GM23338 (cell line): ENCODE data around the gene PIK3R4. TPM values are rescaled to one million over a fixed set of nuclear protein-coding genes. Genes with fewer than 3 reads are reported as not detected.

Experiments
- ATAC-seq: fragments of 200-7000 bp; cut with Tn5 transposase; 3 replicates; pipeline ENCODE4 v1.9.1; 2020
- DNase-seq: peaks from one replicate; pipeline ENCODE4 v3.0.0-alpha.2; 2015; ENCODE audit warnings: low spot score
- H2AFZ ChIP-seq: fragments of 200-600 bp; sonication (generic); 2 replicates; pipeline ENCODE4 v1.8.0; 2016; ENCODE audit warnings: antibody characterized with exemption, mild to moderate bottlenecking, moderate library complexity
- H3F3A ChIP-seq: fragments of 200-600 bp; sonication (generic); replicated peaks from 2 replicates; pipeline ENCODE4 v1.8.0; 2017; ENCODE audit warnings: antibody characterized with exemption, mixed run types, low read depth
- H3K27ac ChIP-seq: fragments of 200-600 bp; sonication (generic); 2 replicates; pipeline ENCODE4 v1.6.1; 2016; ENCODE audit warnings: low read depth
- H3K27me3 ChIP-seq: fragments of 200-600 bp; sonication (generic); 2 replicates; pipeline ENCODE4 v1.8.0; 2016; ENCODE audit warnings: mild to moderate bottlenecking, mixed run types, moderate library complexity; ENCODE audit not compliant: insufficient read depth
- H3K36me3 ChIP-seq: fragments of 200-600 bp; sonication (generic); 2 replicates; pipeline ENCODE4 v1.8.0; 2016; ENCODE audit warnings: mild to moderate bottlenecking; ENCODE audit not compliant: insufficient read depth
- H3K4me1 ChIP-seq: fragments of 200-600 bp; sonication (generic); 2 replicates; pipeline ENCODE4 v1.8.0; 2016; ENCODE audit warnings: mild to moderate bottlenecking, moderate library complexity; ENCODE audit not compliant: insufficient read depth
- H3K4me2 ChIP-seq: fragments of 200-600 bp; sonication (generic); 2 replicates; pipeline ENCODE4 v1.7.1; 2017; ENCODE audit warnings: mixed run types
- H3K4me3 ChIP-seq: fragments of 200-600 bp; sonication (generic); 2 replicates; pipeline ENCODE4 v1.6.1; 2016; ENCODE audit warnings: mixed run types
- H3K79me2 ChIP-seq: fragments of 200-600 bp; sonication (generic); replicated peaks from 2 replicates; pipeline ENCODE4 v1.8.0; 2017; ENCODE audit warnings: mild to moderate bottlenecking; ENCODE audit not compliant: insufficient read depth
- H3K9me2 ChIP-seq: fragments of 200-600 bp; sonication (generic); 2 replicates; pipeline ENCODE4 v1.8.0; 2017; ENCODE audit not compliant: insufficient read depth
- H4K20me1 ChIP-seq: fragments of 200-600 bp; sonication (generic); replicated peaks from 2 replicates; pipeline ENCODE4 v1.8.0; 2017; ENCODE audit warnings: mild to moderate bottlenecking; ENCODE audit not compliant: insufficient read depth
- H3K27ac Mint-ChIP-seq: 2 replicates; pipeline ENCODE4 v1.8.0; 2020; ENCODE audit warnings: inconsistent platforms, mild to moderate bottlenecking, moderate library complexity, mixed read lengths
- H3K27me3 Mint-ChIP-seq: 3 replicates; pipeline ENCODE4 v1.8.0; 2022; ENCODE audit warnings: low read depth, mild to moderate bottlenecking, moderate library complexity, mixed read lengths, inconsistent platforms; ENCODE audit not compliant: insufficient read depth, poor library complexity
- H3K36me3 Mint-ChIP-seq: 3 replicates; pipeline ENCODE4 v1.8.0; 2021; ENCODE audit warnings: low read depth, mild to moderate bottlenecking, inconsistent platforms, moderate library complexity, mixed read lengths
- H3K4me1 Mint-ChIP-seq: 3 replicates; pipeline ENCODE4 v1.8.0; 2020; ENCODE audit warnings: mild to moderate bottlenecking, inconsistent platforms, mixed read lengths
- H3K4me3 Mint-ChIP-seq: 3 replicates; pipeline ENCODE4 v1.8.0; 2021; ENCODE audit warnings: moderate library complexity, mild to moderate bottlenecking, inconsistent platforms, mixed read lengths
- H3K9me3 Mint-ChIP-seq: 3 replicates; pipeline ENCODE4 v1.8.0; 2020; ENCODE audit warnings: moderate library complexity, mild to moderate bottlenecking, inconsistent platforms, mixed read lengths
- EZH2 ChIP-seq: fragments of 200-600 bp; sonication (generic); IDR thresholded peaks from one replicate; pipeline ENCODE4 v1.8.0; 2017; ENCODE audit warnings: antibody characterized with exemption, mild to moderate bottlenecking, low read depth; ENCODE audit not compliant: unreplicated experiment
- EZH2phosphoT487 ChIP-seq: fragments of 200-600 bp; sonication (generic); IDR thresholded peaks from one replicate; pipeline ENCODE4 v1.8.1; 2018; ENCODE audit warnings: antibody characterized with exemption; ENCODE audit not compliant: unreplicated experiment
- POLR2AphosphoS5 ChIP-seq: IDR thresholded peaks from 2 replicates; pipeline ENCODE4 v1.6.1; 2016; ENCODE audit warnings: antibody characterized with exemption, low read depth
- STAT1 ChIP-seq: IDR thresholded peaks from one replicate; pipeline ENCODE4 v1.6.1; 2016; ENCODE audit warnings: antibody characterized with exemption; ENCODE audit not compliant: unreplicated experiment
- ZNF114 ChIP-seq: fragments of 250-450 bp; sonication (Bioruptor Pico); IDR thresholded peaks from 2 replicates; pipeline ENCODE4 v1.5.0; 2020; ENCODE audit warnings: mild to moderate bottlenecking, moderate library complexity
- ZNF331 ChIP-seq: fragments of 250-450 bp; sonication (Bioruptor Pico); IDR thresholded peaks from 2 replicates; pipeline ENCODE4 v1.5.0; 2020; ENCODE audit warnings: low read depth, mild to moderate bottlenecking, moderate library complexity
- polyA plus RNA-seq: library from polyadenylated mRNA; unstranded; fragments of >200 nt; fragmentation: Nextera tagmentation; extraction: Ambion mirVana; gene quantifications from 2 replicates; pipeline ENCODE4 v1.2.1, GENCODE V29; 2016
- total RNA-seq: library from RNA; depleted of rRNA; stranded (reverse); fragments of >200 nt; shearing (Covaris generic); gene quantifications from 2 replicates; pipeline ENCODE4 v1.2.3, GENCODE V29; 2014
- TF ChIP-seq, protein P1 (sequence below): IDR thresholded peaks from one replicate; pipeline ENCODE4 v1.6.1; 2018; ENCODE audit warnings: antibody characterized with exemption; ENCODE audit not compliant: unreplicated experiment
- TF ChIP-seq, protein P2 (sequence below): IDR thresholded peaks from 2 replicates; pipeline ENCODE4 v1.6.1; 2016; ENCODE audit warnings: antibody characterized with exemption

The PIK3R4 gene
- total and polyA plus RNA-seq, 2 experiments from 2014 or later: 48.8 to 65.1 TPM

DNA sequence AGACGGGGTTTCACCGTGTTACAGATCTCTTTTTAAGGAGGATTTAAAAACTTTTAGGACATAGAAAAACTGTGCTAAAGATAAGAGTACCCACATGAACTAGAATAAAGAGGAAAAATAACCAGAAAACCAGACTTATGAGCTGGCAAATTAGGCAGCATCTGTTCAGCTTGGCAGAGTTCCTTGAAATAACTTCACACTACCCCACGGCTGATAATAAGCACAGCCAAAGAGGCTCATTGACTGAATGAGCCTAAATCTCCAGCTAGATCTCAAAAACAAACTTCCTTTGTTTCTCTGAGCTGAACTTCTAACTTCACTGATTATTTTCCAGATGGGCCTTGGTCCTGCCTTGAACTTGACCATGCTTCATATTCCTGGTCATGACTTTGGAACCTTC lies 26.7 kb upstream of the PIK3R4 start (continued):
- TF ChIP-seq, protein P1, sequence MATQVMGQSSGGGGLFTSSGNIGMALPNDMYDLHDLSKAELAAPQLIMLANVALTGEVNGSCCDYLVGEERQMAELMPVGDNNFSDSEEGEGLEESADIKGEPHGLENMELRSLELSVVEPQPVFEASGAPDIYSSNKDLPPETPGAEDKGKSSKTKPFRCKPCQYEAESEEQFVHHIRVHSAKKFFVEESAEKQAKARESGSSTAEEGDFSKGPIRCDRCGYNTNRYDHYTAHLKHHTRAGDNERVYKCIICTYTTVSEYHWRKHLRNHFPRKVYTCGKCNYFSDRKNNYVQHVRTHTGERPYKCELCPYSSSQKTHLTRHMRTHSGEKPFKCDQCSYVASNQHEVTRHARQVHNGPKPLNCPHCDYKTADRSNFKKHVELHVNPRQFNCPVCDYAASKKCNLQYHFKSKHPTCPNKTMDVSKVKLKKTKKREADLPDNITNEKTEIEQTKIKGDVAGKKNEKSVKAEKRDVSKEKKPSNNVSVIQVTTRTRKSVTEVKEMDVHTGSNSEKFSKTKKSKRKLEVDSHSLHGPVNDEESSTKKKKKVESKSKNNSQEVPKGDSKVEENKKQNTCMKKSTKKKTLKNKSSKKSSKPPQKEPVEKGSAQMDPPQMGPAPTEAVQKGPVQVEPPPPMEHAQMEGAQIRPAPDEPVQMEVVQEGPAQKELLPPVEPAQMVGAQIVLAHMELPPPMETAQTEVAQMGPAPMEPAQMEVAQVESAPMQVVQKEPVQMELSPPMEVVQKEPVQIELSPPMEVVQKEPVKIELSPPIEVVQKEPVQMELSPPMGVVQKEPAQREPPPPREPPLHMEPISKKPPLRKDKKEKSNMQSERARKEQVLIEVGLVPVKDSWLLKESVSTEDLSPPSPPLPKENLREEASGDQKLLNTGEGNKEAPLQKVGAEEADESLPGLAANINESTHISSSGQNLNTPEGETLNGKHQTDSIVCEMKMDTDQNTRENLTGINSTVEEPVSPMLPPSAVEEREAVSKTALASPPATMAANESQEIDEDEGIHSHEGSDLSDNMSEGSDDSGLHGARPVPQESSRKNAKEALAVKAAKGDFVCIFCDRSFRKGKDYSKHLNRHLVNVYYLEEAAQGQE: no peak
- TF ChIP-seq ZNF331 (CRISPR knock-in tag) (no peak), STAT1 (no peak), POLR2AphosphoS5 (no peak)
- TF ChIP-seq, protein P2, sequence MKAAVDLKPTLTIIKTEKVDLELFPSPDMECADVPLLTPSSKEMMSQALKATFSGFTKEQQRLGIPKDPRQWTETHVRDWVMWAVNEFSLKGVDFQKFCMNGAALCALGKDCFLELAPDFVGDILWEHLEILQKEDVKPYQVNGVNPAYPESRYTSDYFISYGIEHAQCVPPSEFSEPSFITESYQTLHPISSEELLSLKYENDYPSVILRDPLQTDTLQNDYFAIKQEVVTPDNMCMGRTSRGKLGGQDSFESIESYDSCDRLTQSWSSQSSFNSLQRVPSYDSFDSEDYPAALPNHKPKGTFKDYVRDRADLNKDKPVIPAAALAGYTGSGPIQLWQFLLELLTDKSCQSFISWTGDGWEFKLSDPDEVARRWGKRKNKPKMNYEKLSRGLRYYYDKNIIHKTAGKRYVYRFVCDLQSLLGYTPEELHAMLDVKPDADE: no peak

DNA sequence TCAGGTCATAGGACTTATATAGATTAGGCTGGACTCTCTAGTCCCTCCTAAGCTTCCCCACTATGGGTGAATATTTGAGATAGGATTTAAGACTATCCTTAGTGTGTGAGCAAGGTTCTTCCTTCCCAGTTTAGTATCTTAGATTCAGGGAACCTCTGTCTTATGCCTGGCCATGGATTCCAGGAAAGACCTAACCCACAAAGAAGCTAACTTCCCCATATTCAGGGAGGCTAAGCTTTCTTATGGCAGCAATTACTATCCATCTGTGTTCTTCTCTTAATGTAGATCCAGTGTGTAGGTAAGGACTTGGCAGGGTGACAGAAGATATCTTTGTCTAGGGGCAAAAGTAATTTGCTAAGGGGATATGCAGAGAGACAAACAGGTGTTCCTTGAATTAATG lies 25.5 kb upstream of the PIK3R4 start:
- ATAC-seq (no peak), DNase-seq (no peak)
- no peaks in the 10 kb centered on the region for H3K27me3 Mint-ChIP-seq
- H2AFZ ChIP-seq: no peak overlapping the region
- no peaks in the 10 kb centered on the region for H3K27me3 ChIP-seq
- H3F3A ChIP-seq: no peaks in the 10 kb centered on the region
- H3K27ac Mint-ChIP-seq: no peak overlapping the region
- no peaks in the 10 kb centered on the region for H3K79me2 ChIP-seq
- H3K27ac ChIP-seq: no peak overlapping the region
- no peaks in the 10 kb centered on the region for H3K4me1 ChIP-seq
- H3K4me3 ChIP-seq: no peak overlapping the region
- no peaks in the 10 kb centered on the region for H3K36me3 ChIP-seq
- H3K9me3 Mint-ChIP-seq: no peaks in the 10 kb centered on the region
- H3K36me3 Mint-ChIP-seq: no peaks in the 10 kb centered on the region
- no peak overlapping the region for H3K4me2 ChIP-seq
- no peak overlapping the region for H3K4me3 Mint-ChIP-seq
- TF ChIP-seq EZH2phosphoT487 (no peak), EZH2 (no peak)
- TF ChIP-seq, protein P2: no peak
- H4K20me1 ChIP-seq: no peaks in the 10 kb centered on the region; the same call in 1 of the 2 replicates
- H3K9me2 ChIP-seq: peaks cover 8% of the 10 kb centered on the region
- peaks cover 6% of the 10 kb centered on the region; the same call in 1 of the 3 replicates for H3K4me1 Mint-ChIP-seq

DNA sequence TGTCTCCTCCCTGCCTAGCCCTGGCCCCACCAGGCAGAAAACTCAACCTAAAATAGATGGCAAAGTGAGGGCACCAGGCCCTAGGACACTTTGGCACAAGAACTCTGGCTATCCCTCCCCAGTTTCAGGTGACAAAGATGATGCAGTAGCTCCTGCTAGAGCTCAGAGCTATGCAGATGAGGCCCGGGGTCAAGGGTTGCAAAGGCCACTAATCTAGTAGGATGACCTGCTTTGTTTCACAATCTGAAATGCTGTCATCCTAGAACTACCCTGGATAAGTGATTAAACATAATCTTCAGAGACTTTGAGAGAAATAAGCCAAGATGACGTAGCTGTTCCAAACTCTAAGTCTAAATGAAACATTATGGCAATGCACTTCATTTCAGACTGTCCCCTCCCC lies 24.0 kb upstream of the PIK3R4 start:
- DNase-seq (no peak), ATAC-seq (no peak)
- H4K20me1 ChIP-seq: no peaks in the 10 kb centered on the region; the same call in 1 of the 2 replicates
- H3K27me3 Mint-ChIP-seq: no peaks in the 10 kb centered on the region
- H3K4me2 ChIP-seq: no peak overlapping the region
- peaks cover 8% of the 10 kb centered on the region for H3K9me2 ChIP-seq
- peaks cover under 1% of the 10 kb centered on the region; the same call in 1 of the 3 replicates for H3K4me1 Mint-ChIP-seq
- no peak overlapping the region for H3K4me3 Mint-ChIP-seq
- no peaks in the 10 kb centered on the region for H3K9me3 Mint-ChIP-seq
- no peaks in the 10 kb centered on the region for H3K27me3 ChIP-seq
- H3K36me3 Mint-ChIP-seq: no peaks in the 10 kb centered on the region
- H3K79me2 ChIP-seq: no peaks in the 10 kb centered on the region
- H3K36me3 ChIP-seq: no peaks in the 10 kb centered on the region
- no peak overlapping the region for H3K4me3 ChIP-seq
- H3K27ac ChIP-seq: no peak overlapping the region
- no peak overlapping the region for H2AFZ ChIP-seq
- no peak overlapping the region for H3K27ac Mint-ChIP-seq
- no peaks in the 10 kb centered on the region for H3F3A ChIP-seq
- H3K4me1 ChIP-seq: no peaks in the 10 kb centered on the region
- TF ChIP-seq, protein P2: no peak
- TF ChIP-seq EZH2: no peak
- TF ChIP-seq ZNF114 (CRISPR knock-in tag): no peak
- TF ChIP-seq, protein P1: no peak
